Measurements from ENCODE around the gene AGBL4.

AGBL4 gene

GRCh38 chr1:48887796-48888195 lies 1136.0 kb downstream of the AGBL4 start:
- DNase-seq (ENCODE audit: low spot score): no peak

GRCh38 chr1:48882020-48882419 lies 1141.7 kb downstream of the AGBL4 start:
- DNase-seq (ENCODE audit: low spot score): no peak

GRCh38 chr1:48878191-48878940 lies 1145.4 kb downstream of the AGBL4 start:
- DNase-seq (ENCODE audit: low spot score): no peak

GRCh38 chr1:48876330-48876785 lies 1147.4 kb downstream of the AGBL4 start:
- no peak for DNase-seq (ENCODE audit: low spot score)

GRCh38 chr1:48875552-48876329 lies 1148.0 kb downstream of the AGBL4 start:
- DNase-seq (ENCODE audit: low spot score): no peak

GRCh38 chr1:48873944-48874343 lies 1149.8 kb downstream of the AGBL4 start:
- DNase-seq (ENCODE audit: low spot score): no peak

GRCh38 chr1:48870596-48870995 lies 1153.2 kb downstream of the AGBL4 start:
- no peak for DNase-seq (ENCODE audit: low spot score)

GRCh38 chr1:48869116-48869893 lies 1154.4 kb downstream of the AGBL4 start:
- no peak for DNase-seq (ENCODE audit: low spot score)

- DNase-seq (ENCODE audit: low spot score): no peak
Measured at GRCh38 chr1:48864913-48865312, 1158.8 kb downstream of the AGBL4 start.

GRCh38 chr1:48859456-48859855 lies 1164.3 kb downstream of the AGBL4 start:
- no peak for DNase-seq (ENCODE audit: low spot score)

GRCh38 chr1:48858200-48858920 lies 1165.4 kb downstream of the AGBL4 start:
- DNase-seq (ENCODE audit: low spot score): no peak

- no peak for DNase-seq (ENCODE audit: low spot score)
Measured at GRCh38 chr1:48853006-48853405, 1170.7 kb downstream of the AGBL4 start.

- DNase-seq (ENCODE audit: low spot score): no peak
Measured at GRCh38 chr1:48851638-48852037, 1172.1 kb downstream of the AGBL4 start.

GRCh38 chr1:48848035-48848434 lies 1175.7 kb downstream of the AGBL4 start:
- DNase-seq (ENCODE audit: low spot score): no peak

GRCh38 chr1:48846441-48846840 lies 1177.3 kb downstream of the AGBL4 start:
- DNase-seq (ENCODE audit: low spot score): no peak

- no peak for DNase-seq (ENCODE audit: low spot score)
Measured at GRCh38 chr1:48844187-48844586, 1179.6 kb downstream of the AGBL4 start.

- no peak for DNase-seq (ENCODE audit: low spot score)
Measured at GRCh38 chr1:48841966-48842365, 1181.8 kb downstream of the AGBL4 start.

GRCh38 chr1:48841461-48841860 lies 1182.3 kb downstream of the AGBL4 start:
- DNase-seq (ENCODE audit: low spot score): no peak

GRCh38 chr1:48831120-48831978 lies 1192.4 kb downstream of the AGBL4 start:
- DNase-seq (ENCODE audit: low spot score): no peak

GRCh38 chr1:48830715-48831114 lies 1193.0 kb downstream of the AGBL4 start:
- DNase-seq (ENCODE audit: low spot score): no peak

- DNase-seq (ENCODE audit: low spot score): no peak
Measured at GRCh38 chr1:48829446-48829845, 1194.3 kb downstream of the AGBL4 start.
